Measurements from ENCODE around the gene SLFN5.
"Not testable (repeated sequence)": the region's sequence is repeated elsewhere in the genome, so short reads cannot be mapped to it uniquely, and the experiment has no call there.

- TF ChIP-seq HNF4G (IDR thresholded peaks at IDR 0.05); CTCF (IDR thresholded peaks at IDR 0.05; ENCODE audit: low read depth, low read length, missing input control); YY1 (IDR thresholded peaks at IDR 0.05); TAF1 (conservative IDR thresholded peaks at IDR 0.05); ATF3 (IDR thresholded peaks at IDR 0.05); SP1 (IDR thresholded peaks at IDR 0.05); REST (IDR thresholded peaks at IDR 0.05); MAX (IDR thresholded peaks at IDR 0.05); GABPA (IDR thresholded peaks at IDR 0.05 in 1 of 2, conservative IDR thresholded peaks at IDR 0.05 in 1 of 2); ZBTB33 (IDR thresholded peaks at IDR 0.05): not testable (repeated sequence)
These were observed 66.5 kb downstream of the SLFN5 start for GRCh38 chr17:35309345-35309744.
